ENCODE data around the gene IPO4.

- TF ChIP-seq POLR2AphosphoS5 (IDR thresholded peaks at IDR 0.05; ENCODE audit: low read depth, low read length), result no peak
- TF ChIP-seq SIN3A (IDR thresholded peaks at IDR 0.05; ENCODE audit: borderline replicate concordance, insufficient read depth, low read length), result no peak
- no peak for TF ChIP-seq REST (IDR thresholded peaks at IDR 0.05; ENCODE audit: insufficient read depth in 1 of 2, low read depth in 2 of 2, low read length in 2 of 2)
- no peak for TF ChIP-seq TAF1 (IDR thresholded peaks at IDR 0.05; ENCODE audit: borderline replicate concordance, insufficient read depth, low read length)
These were observed 22.7 kb upstream of the IPO4 start for GRCh38 chr14:24211311-24211710.

Data from PFSK-1 (cell line).